Forelimb muscle (tissue), 1 donor: Measurements from ENCODE around the gene SVBP. TPM values are rescaled to one million over a fixed set of nuclear protein-coding genes. Genes with fewer than 3 reads are reported as not detected.
"Not testable (repeated sequence)": the region's sequence is repeated elsewhere in the genome, so short reads cannot be mapped to it uniquely, and the experiment has no call there.

Source experiments
- DNase-seq: peaks from one replicate; pipeline ENCODE4 v3.0.0-alpha.2; 2013; ENCODE audit warnings: low read depth
- polyA plus RNA-seq: library from polyadenylated mRNA; unstranded; fragments of 120-200 nt; gene quantifications from one replicate; pipeline ENCODE4 v1.2.1, GENCODE V29; 2013; ENCODE audit not compliant: insufficient read length

SVBP gene
- polyA plus RNA-seq: 43.2 TPM

- DNase-seq: peak; percentile 46
Measured at GRCh38 chr1:42816585-42817439, at the start of gene SVBP, which contains the start of gene ERMAP. Gene SVBP (minus strand): TSS chr1:42817397. CDS start chr1:42816544, 853 bp downstream. Gene ERMAP (plus strand): TSS chr1:42817122. CDS start chr1:42830449, 13,327 bp downstream.

- DNase-seq: no peak
Measured at GRCh38 chr1:42866549-42866948, 49.4 kb upstream of the SVBP start.

GRCh38 chr1:42861014-42861399, 43.8 kb upstream of the SVBP start:
- DNase-seq: no peak

GRCh38 chr1:42860339-42861013, 43.3 kb upstream of the SVBP start:
- no peak for DNase-seq

GRCh38 chr1:42859366-42859765, 42.2 kb upstream of the SVBP start:
- DNase-seq: not testable (repeated sequence)

GRCh38 chr1:42856554-42856953, 39.4 kb upstream of the SVBP start:
- DNase-seq: not testable (repeated sequence)

DNA sequence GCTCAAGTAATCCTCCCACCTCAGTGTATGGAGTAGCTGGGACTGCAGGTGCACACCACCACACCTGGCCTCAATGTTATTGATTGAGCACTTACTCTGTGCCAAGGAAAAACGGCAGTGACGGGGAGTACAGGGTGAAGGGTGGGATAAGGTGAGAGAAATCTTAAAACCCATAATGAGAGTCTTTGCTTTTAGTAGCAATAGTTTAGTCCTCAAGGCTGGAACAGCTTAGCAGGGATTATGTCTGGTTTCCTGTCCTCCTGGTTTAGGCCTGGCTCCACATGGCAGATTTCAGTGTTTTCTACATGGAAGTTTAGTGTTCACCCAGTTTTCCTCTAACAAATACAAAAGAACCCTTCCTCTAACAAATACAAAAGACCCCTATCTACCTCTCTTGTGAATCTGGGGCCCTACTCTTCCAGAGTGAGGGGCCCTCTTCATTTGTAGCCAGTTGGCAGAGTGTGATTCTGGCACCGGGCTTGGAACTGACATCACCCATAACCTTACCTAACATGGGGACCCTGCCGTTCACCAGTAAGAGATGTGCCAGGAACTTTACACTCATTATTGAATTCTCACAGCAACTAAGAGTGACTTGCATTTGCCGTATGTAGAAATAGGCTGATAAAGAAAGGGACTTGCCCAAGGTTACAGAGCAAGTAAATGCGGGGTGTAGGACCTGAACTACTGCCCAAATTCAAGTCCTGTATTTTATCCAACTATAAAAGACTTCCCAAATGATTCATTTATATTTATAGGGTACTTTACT, 36.1 kb upstream of the SVBP start:
- no peak for DNase-seq

- DNase-seq: no peak
Measured at GRCh38 chr1:42852608-42852980, 35.4 kb upstream of the SVBP start.

- DNase-seq: no peak
Measured at GRCh38 chr1:42851960-42852607, 34.9 kb upstream of the SVBP start.

DNA sequence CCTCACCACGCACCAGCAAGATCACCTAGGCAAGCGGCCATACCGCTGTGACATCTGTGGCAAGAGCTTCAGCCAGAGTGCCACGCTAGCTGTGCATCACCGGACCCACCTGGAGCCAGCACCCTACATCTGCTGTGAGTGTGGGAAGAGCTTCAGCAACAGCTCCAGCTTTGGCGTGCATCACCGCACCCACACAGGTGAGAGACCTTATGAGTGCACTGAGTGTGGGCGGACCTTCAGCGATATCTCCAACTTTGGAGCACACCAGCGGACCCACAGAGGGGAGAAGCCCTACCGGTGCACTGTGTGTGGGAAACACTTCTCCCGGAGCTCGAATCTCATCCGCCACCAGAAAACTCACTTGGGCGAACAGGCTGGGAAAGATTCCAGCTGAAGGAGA, 34.2 kb upstream of the SVBP start:
- DNase-seq: no peak

- DNase-seq: no peak
Measured at GRCh38 chr1:42849944-42850343, 32.7 kb upstream of the SVBP start.

DNA sequence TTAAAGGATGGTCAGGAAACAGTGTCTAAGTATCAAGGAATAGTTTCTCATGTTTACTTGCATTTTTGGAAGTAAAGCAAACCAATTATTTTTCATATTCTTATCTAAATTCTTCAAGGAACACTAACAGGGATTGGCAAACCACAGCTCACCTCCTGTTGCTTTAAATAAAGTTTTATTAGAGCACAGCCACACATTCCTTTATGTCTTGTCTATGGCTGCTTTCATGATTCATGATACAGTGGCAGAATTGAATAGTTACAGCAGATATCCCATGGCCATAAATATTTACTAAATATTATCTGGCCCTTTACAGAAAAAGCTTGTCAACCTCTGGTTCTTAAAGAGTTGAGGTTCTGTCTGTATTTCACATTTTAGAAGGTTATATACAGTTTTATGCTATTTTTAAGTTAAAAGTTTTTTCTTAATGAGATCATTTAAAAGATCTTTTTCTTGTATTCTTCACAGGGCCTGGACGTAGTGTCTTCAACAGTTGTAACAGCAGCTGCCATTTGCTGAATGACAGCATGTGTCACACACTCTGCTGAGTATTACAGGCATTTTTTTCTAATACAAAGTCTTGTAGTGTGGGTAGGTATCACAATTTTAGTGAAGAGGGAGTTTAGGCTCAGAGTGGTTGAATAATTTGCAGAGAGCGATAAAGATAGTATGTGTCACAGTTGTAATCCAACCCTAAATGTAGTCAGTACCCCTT, 31.8 kb upstream of the SVBP start:
- no peak for DNase-seq

GRCh38 chr1:42847721-42848460, 30.7 kb upstream of the SVBP start:
- no peak for DNase-seq

DNA sequence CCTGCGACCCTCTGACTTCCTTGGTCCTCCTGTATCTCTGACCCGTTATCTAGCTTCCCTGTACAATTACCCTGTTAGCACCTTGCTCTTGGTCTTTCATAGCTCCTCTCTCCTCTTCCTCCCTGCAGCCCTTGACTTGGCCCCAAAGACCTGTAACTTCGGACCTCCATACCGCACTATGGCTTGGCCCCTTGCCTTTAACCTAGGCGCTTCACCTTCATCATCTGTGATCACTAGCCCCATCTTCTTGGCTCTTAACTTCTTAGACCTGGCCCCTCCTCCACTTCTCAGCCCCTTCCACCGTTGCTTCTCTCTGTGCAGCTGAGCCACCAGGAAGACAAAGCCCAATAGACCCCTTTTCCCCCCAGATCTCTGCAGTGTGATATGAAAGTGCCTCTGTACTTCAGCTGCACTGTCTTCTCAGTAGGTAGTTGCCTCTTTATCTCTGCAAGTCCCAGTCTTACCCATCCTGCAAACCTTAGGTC, 30.0 kb upstream of the SVBP start:
- DNase-seq: no peak

DNA sequence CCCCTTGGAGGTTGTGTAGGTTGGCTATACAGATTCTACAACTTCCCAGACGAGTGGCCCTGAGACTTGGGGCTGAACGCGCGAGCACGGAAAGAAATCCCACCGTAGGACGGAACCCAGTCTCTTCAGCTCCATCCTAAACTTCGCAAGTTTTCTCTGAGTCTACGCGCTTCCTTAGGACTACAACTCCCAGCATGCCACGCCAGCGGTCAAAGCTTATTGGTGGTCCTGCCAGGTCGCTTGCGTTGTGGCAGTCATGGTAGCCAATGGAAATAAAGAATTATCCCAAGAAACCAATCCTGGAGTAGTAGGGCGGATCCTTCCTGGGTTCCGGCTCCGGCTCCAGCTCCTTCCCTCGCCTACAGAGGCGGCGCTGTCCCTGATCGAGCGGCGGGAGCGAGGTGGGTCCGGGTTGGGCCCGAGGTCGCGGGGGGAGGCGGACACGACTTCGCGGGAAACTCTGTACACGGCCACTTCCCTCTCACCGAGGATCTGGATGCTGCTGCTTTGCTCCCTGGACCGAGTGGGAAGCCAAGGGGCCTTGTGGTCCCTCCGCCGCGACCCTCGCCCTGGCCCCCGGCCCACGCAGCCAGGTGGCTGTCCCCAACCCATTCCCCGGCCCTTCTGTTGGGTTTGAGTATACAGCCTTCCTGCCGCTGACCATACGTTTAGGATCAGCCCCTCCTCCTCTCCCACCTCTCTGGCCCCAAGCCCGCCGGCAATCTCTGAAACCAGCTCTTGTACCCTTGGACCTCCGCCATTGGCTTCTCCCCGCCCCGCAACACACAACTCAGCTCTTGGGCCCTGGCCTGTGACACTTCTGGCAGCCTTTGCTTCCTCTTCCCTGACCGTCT, 29.3 kb upstream of the SVBP start, which contains the start of gene ZNF691:
Gene ZNF691 (plus strand): TSS at position 357 of the 854 bp plus-strand sequence. CDS start 3,046 bp downstream, outside the sequence.
- peak; percentile 97 for DNase-seq

- no peak for DNase-seq
Measured at GRCh38 chr1:42845866-42846256, 28.7 kb upstream of the SVBP start.

DNA sequence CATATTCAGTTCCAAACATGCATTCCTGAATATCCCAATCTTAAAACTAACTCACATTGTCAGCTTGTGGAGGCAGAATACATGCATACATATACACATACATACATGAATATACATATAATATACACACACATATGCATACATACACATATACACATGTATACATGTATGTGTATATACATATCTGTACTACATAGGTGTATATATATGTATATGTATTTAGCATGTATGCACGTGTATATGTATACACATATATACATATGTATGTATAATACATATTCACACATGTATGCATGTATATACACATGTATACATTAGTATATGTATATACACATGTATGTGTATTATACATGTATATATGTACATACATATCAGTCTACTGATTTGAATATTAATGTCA, 28.0 kb upstream of the SVBP start:
- no peak for DNase-seq

- DNase-seq: no peak
Measured at GRCh38 chr1:42844592-42845140, 27.5 kb upstream of the SVBP start.
